Loucy (cell line): Measurements from ENCODE around the gene LMF1.

Experiments used
- H2AFZ ChIP-seq: fragments of 200-600 bp; sonication (generic); 2 replicates; pipeline ENCODE4 v1.6.0; 2016; ENCODE audit warnings: antibody characterized with exemption, mild to moderate bottlenecking, low read length, moderate library complexity
- H3F3A ChIP-seq: fragments of 200-600 bp; 2 replicates; pipeline ENCODE4 v1.6.0; 2016; ENCODE audit warnings: antibody characterized with exemption, low read depth, mild to moderate bottlenecking
- H3K27me3 ChIP-seq: fragments of 200-600 bp; sonication (generic); 2 replicates; pipeline ENCODE4 v1.6.1; 2014; ENCODE audit warnings: low read length, mild to moderate bottlenecking; ENCODE audit not compliant: insufficient read depth, poor library complexity, severe bottlenecking
- H3K36me3 ChIP-seq: fragments of 200-600 bp; sonication (generic); 2 replicates; pipeline ENCODE4 v1.6.1; 2016; ENCODE audit warnings: low read length; ENCODE audit not compliant: insufficient read depth
- H3K4me1 ChIP-seq: fragments of 200-600 bp; sonication (generic); 2 replicates; pipeline ENCODE4 v1.5.1; 2014; ENCODE audit warnings: low read length, mild to moderate bottlenecking; ENCODE audit not compliant: insufficient read depth, poor library complexity, severe bottlenecking
- H3K4me2 ChIP-seq: fragments of 200-600 bp; sonication (generic); 2 replicates; pipeline ENCODE4 v1.6.0; 2014; ENCODE audit warnings: antibody characterized with exemption, low read length, low read depth, mild to moderate bottlenecking; ENCODE audit not compliant: poor library complexity, severe bottlenecking
- H3K4me3 ChIP-seq: fragments of 200-600 bp; sonication (generic); 2 replicates; pipeline ENCODE4 v1.5.1; 2014; ENCODE audit warnings: low read length, mild to moderate bottlenecking, mixed read lengths; ENCODE audit not compliant: poor library complexity, severe bottlenecking
- H3K79me2 ChIP-seq: fragments of 200-600 bp; sonication (generic); 2 replicates; pipeline ENCODE4 v1.6.1; 2014; ENCODE audit warnings: low read length; ENCODE audit not compliant: insufficient read depth
- H3K9ac ChIP-seq: fragments of 200-600 bp; sonication (generic); 2 replicates; pipeline ENCODE4 v1.6.0; 2014; ENCODE audit warnings: mild to moderate bottlenecking, low read depth, low read length, moderate library complexity; ENCODE audit not compliant: poor library complexity, severe bottlenecking
- H3K9me2 ChIP-seq: fragments of 200-600 bp; sonication (generic); replicated peaks from 2 replicates; pipeline ENCODE4 v1.6.1; 2016; ENCODE audit warnings: low read depth, low read length, mixed read lengths
- H3K9me3 ChIP-seq: fragments of 200-600 bp; sonication (generic); 2 replicates; pipeline ENCODE4 v1.6.1; 2014; ENCODE audit warnings: mild to moderate bottlenecking, antibody characterized with exemption, low read length, low read depth; ENCODE audit not compliant: insufficient read depth
- H4K20me1 ChIP-seq: fragments of 200-600 bp; sonication (generic); 2 replicates; pipeline ENCODE4 v1.6.0; 2014; ENCODE audit warnings: antibody characterized with exemption, low read length, mild to moderate bottlenecking; ENCODE audit not compliant: insufficient read depth, poor library complexity, severe bottlenecking
- CTCF ChIP-seq: fragments of 200-600 bp; sonication (generic); conservative IDR thresholded peaks from 2 replicates; pipeline ENCODE4 v1.5.1; 2014; ENCODE audit warnings: mild to moderate bottlenecking, antibody characterized with exemption, low read length
- EZH2phosphoT487 ChIP-seq: fragments of 200-600 bp; IDR thresholded peaks from 2 replicates; pipeline ENCODE4 v1.6.1; 2018; ENCODE audit warnings: antibody characterized with exemption, mild to moderate bottlenecking, moderate library complexity, borderline replicate concordance

LMF1 gene

GRCh38 chr16:886802-887731 lies 83.7 kb downstream of the LMF1 start:
- no peak overlapping the region for H3K4me3 ChIP-seq

GRCh38 chr16:886084-886543 lies 84.7 kb downstream of the LMF1 start:
- no peaks in the 10 kb centered on the region for H3K79me2 ChIP-seq

More at GRCh38 chr16:886802-887731, 83.7 kb downstream of the LMF1 start:
- no peak overlapping the region for H3K4me2 ChIP-seq
- H3K79me2 ChIP-seq: no peaks in the 10 kb centered on the region
- H3K36me3 ChIP-seq: no peaks in the 10 kb centered on the region
- no peaks in the 10 kb centered on the region for H3F3A ChIP-seq
- H3K9me2 ChIP-seq: no peaks in the 10 kb centered on the region
- no peaks in the 10 kb centered on the region for H4K20me1 ChIP-seq
- H3K4me1 ChIP-seq: no peaks in the 10 kb centered on the region
- TF ChIP-seq CTCF (no peak), EZH2phosphoT487 (no peak)
- H2AFZ ChIP-seq: no peak overlapping the region
- no peaks in the 10 kb centered on the region for H3K9me3 ChIP-seq
- H3K27me3 ChIP-seq: no peaks in the 10 kb centered on the region
- H3K9ac ChIP-seq: no peak overlapping the region

GRCh38 chr16:885391-885790 lies 85.4 kb downstream of the LMF1 start:
- Histone ChIP-seq H3K36me3 (no peaks in the 10 kb centered on the region), H3K4me2 (no peak overlapping the region), H3K79me2 (no peaks in the 10 kb centered on the region), H3K9ac (no peak overlapping the region), H3K9me2 (no peaks in the 10 kb centered on the region), H3K4me1 (no peaks in the 10 kb centered on the region), H2AFZ (no peak overlapping the region), H3F3A (no peaks in the 10 kb centered on the region), H3K9me3 (no peaks in the 10 kb centered on the region), H3K4me3 (no peak overlapping the region), H3K27me3 (no peaks in the 10 kb centered on the region), H4K20me1 (no peaks in the 10 kb centered on the region)
- TF ChIP-seq CTCF (no peak), EZH2phosphoT487 (no peak)

More at GRCh38 chr16:886084-886543, 84.7 kb downstream of the LMF1 start:
- H2AFZ ChIP-seq: no peak overlapping the region
- H3K9ac ChIP-seq: no peak overlapping the region
- no peaks in the 10 kb centered on the region for H3K27me3 ChIP-seq
- H3K36me3 ChIP-seq: no peaks in the 10 kb centered on the region
- no peaks in the 10 kb centered on the region for H3K4me1 ChIP-seq
- H3F3A ChIP-seq: no peaks in the 10 kb centered on the region
- no peak for TF ChIP-seq EZH2phosphoT487
- TF ChIP-seq CTCF: no peak
- no peaks in the 10 kb centered on the region for H4K20me1 ChIP-seq
- H3K9me3 ChIP-seq: no peaks in the 10 kb centered on the region
- no peak overlapping the region for H3K4me3 ChIP-seq
- H3K9me2 ChIP-seq: no peaks in the 10 kb centered on the region
- no peak overlapping the region for H3K4me2 ChIP-seq
